RWPE1 (cell line): ENCODE data around the gene OR52W1.
A peak's percentile ranks its signal among the peaks of the same experiment; 100 is the strongest.

Experiments used
- CTCF ChIA-PET: fragments of 350-600 bp; sonication (Branson Sonifier 250); formaldehyde crosslinking; extraction: SDS; loops from one replicate; lab custom pipeline; 2021; lab: Yijun Ruan, JAX
- POLR2A ChIA-PET: fragments of 400-600 bp; formaldehyde crosslinking; extraction: SDS; loops from one replicate; lab custom pipeline; 2020; ENCODE audit warnings: antibody characterized with exemption; ENCODE audit not compliant: low non-redundant PET; lab: Yijun Ruan, JAX
- DNase-seq: peaks from one replicate; pipeline ENCODE4 v3.0.0; 2012; ENCODE audit warnings: low spot score
- H3K27ac ChIP-seq: fragments of 450-650 bp; 2 replicates; pipeline ENCODE4 v1.5.1; 2017
- CTCF ChIP-seq: fragments of 450-650 bp; conservative IDR thresholded peaks from 2 replicates; pipeline ENCODE4 v1.5.1; 2017; ENCODE audit warnings: low read depth, mild to moderate bottlenecking

The OR52W1 gene

GRCh38 chr11:6210274-6210955, 11.4 kb downstream of the OR52W1 start:
- no peak for DNase-seq
- TF ChIP-seq CTCF: no peak
- no peak overlapping the region for H3K27ac ChIP-seq
- POLR2A ChIA-PET: no interaction called here
- CTCF ChIA-PET: interaction anchor here (0.6 kb wide), 1 partner anchor 57 kb away, joined by 3 read pairs; no protein-coding TSS in a partner anchor

DNA sequence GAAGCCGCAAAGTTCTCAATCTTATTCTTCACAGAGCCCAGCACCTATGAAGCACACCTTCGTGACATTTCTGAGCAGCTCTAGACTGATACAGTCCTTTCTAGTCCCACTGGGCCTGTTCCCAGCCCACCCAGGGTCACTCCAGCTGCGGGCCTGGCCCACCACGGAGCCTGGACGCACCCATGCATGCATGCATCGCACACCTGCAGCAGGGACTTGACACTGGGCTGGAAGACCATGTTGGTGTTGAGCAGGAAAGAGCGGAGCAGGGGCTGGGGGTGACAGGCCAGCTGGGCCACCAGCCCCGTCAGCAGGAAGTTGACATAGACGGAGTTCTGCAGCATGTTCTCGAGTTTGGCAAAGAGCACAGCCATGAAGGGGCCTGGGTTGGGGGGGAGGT, 15.5 kb downstream of the OR52W1 start:
- no peak for TF ChIP-seq CTCF
- ChIA-PET POLR2A (no interaction called here), CTCF (interaction anchor here (0.6 kb wide), 2 partner anchors 49 to 148 kb away, joined by 5 read pairs; no protein-coding TSS in a partner anchor)
- DNase-seq: no peak
- no peak overlapping the region for H3K27ac ChIP-seq

DNA sequence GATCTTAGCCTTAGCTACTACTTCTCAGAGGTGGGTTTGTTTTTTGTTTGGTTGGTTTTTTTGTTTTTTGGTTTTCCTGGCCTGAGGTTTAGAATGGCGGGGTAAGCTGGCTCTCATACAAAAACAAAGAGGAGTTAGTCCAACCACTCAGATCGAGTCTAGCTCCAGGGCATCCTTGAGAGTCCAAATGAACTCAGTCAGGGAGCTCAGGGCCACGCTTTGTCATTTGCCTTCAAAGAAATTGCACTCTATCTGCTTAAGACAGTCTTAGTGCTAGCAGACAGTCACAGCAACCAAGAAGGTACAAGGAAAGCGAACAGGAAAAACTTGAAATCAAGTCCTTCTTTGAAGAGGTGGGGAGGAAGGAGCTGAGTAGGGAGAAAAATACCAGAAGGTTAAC, 17.5 kb downstream of the OR52W1 start:
- TF ChIP-seq CTCF: no peak
- no peak overlapping the region for H3K27ac ChIP-seq
- CTCF ChIA-PET: interaction anchor here (0.7 kb wide), 1 partner anchor 59 kb away, joined by 3 read pairs; no protein-coding TSS in a partner anchor
- POLR2A ChIA-PET: no interaction called here
- DNase-seq: no peak

DNA sequence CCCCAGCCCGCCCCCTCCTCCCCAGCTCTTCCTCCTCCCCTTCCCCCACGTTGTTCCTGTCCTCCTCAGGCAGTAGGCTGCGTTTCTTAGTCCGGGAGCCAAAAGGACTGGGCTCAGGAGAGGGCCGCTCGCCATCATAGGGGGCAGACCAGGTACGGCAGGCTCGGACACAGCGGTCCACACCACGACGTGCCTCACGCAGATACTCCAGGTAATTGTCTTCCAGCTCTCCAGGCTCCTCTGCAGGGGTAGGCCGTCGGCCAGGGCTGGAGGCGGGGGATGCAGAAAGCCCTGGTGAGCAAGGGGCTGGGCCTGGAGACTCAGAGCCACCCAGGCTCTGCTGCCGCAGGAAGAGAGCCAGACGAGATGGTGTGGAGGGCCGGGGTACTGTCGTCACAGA, 18.7 kb downstream of the OR52W1 start:
- 0 out of 2 replicates have a peak overlapping the region, but pooled peaks have one; percentile 3 for H3K27ac ChIP-seq
- DNase-seq: no peak
- POLR2A ChIA-PET: no interaction called here
- TF ChIP-seq CTCF: no peak
- CTCF ChIA-PET: interaction anchor here (0.6 kb wide), 2 partner anchors 146 to 1009 kb away, joined by 4 to 5 read pairs; no protein-coding TSS in a partner anchor

DNA sequence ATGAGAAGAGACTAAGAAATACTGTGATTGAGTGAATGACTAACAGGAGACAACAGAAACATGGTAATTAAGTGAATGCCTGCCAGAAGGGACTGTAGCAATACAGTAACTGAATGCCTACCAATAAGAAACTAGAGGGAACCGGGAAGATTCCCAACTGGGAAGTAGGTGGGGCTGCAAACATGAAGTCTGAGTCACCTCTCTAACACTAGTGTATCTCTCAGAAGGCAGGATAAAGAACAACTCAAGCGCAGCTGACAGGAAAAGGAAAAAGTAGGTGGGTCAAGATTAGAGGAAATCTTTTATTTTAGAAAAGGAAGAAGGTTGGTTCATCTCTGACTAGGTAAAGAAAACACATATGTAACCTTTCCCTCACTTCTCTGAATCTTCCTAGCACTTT, 20.3 kb downstream of the OR52W1 start:
- TF ChIP-seq CTCF: no peak
- DNase-seq: peak; percentile 84
- POLR2A ChIA-PET: no interaction called here
- peak overlapping the region; percentile 74 for H3K27ac ChIP-seq
- CTCF ChIA-PET: no interaction called here

DNA sequence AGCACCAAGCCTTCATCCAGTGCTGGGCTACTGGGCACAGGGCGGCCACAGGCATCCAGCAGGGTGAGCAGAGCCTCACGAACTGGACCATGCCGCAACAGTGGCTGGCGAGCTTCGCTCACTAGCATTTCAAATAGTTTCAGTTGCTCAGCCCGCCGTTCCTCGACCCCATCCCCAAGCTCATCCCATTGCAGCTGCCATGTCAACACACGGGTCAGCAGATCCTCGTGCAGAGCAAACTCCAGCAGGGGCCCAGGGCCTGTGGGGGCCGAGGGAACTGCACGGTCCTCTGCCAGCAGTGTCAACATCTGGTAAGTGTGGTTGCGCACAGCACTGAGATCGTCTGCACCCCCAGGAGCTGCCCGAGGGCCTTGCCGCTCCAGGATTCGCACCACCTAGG, 24.8 kb downstream of the OR52W1 start:
- POLR2A ChIA-PET: no interaction called here
- DNase-seq: no peak
- no peak overlapping the region for H3K27ac ChIP-seq
- CTCF ChIA-PET: no interaction called here
- TF ChIP-seq CTCF: no peak
